ENCODE results near the gene ADCYAP1R1. TPM values are rescaled to one million over a fixed set of nuclear protein-coding genes. Genes with fewer than 3 reads are reported as not detected.

The ADCYAP1R1 gene
- total and polyA plus RNA-seq, 2 of the 8 experiments (the other 6 are each of a cell fraction or from before 2014, with no cell fraction given), result 14.4 to 14.6 TPM

DNA sequence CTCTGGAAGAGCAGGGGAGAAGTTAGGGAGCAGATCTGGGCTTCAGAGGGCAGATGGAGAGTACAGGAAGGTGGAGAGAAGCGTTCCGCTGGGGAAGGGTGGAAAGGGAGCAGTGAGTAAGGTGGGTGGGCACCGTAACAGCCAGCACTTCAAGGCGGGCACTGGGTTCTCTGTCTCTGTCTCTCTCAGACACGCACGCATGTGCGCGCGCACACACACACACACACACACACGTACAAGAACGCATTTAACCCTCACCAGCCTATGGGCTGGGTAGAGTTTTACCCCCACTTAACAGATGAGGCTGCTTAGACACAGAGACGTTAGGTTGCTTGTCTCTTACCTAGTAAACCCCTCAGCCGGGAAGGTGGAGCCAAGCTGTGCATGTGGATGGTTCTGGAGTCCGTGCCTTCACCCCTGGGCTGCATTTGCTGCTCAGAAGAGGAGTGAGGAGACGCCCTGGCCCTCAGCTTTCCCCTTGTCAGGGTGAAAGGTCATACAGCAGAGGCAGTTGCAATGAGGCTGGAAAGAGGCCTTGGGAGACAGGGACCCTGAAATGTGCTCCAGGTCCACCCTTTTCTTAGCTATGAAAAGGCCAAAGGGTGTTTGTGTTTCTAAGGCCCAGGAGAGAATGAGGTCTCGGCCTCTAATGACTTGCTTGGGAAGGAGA lies 16.0 kb downstream of the ADCYAP1R1 start (continued):
- TF ChIP-seq, protein P1, sequence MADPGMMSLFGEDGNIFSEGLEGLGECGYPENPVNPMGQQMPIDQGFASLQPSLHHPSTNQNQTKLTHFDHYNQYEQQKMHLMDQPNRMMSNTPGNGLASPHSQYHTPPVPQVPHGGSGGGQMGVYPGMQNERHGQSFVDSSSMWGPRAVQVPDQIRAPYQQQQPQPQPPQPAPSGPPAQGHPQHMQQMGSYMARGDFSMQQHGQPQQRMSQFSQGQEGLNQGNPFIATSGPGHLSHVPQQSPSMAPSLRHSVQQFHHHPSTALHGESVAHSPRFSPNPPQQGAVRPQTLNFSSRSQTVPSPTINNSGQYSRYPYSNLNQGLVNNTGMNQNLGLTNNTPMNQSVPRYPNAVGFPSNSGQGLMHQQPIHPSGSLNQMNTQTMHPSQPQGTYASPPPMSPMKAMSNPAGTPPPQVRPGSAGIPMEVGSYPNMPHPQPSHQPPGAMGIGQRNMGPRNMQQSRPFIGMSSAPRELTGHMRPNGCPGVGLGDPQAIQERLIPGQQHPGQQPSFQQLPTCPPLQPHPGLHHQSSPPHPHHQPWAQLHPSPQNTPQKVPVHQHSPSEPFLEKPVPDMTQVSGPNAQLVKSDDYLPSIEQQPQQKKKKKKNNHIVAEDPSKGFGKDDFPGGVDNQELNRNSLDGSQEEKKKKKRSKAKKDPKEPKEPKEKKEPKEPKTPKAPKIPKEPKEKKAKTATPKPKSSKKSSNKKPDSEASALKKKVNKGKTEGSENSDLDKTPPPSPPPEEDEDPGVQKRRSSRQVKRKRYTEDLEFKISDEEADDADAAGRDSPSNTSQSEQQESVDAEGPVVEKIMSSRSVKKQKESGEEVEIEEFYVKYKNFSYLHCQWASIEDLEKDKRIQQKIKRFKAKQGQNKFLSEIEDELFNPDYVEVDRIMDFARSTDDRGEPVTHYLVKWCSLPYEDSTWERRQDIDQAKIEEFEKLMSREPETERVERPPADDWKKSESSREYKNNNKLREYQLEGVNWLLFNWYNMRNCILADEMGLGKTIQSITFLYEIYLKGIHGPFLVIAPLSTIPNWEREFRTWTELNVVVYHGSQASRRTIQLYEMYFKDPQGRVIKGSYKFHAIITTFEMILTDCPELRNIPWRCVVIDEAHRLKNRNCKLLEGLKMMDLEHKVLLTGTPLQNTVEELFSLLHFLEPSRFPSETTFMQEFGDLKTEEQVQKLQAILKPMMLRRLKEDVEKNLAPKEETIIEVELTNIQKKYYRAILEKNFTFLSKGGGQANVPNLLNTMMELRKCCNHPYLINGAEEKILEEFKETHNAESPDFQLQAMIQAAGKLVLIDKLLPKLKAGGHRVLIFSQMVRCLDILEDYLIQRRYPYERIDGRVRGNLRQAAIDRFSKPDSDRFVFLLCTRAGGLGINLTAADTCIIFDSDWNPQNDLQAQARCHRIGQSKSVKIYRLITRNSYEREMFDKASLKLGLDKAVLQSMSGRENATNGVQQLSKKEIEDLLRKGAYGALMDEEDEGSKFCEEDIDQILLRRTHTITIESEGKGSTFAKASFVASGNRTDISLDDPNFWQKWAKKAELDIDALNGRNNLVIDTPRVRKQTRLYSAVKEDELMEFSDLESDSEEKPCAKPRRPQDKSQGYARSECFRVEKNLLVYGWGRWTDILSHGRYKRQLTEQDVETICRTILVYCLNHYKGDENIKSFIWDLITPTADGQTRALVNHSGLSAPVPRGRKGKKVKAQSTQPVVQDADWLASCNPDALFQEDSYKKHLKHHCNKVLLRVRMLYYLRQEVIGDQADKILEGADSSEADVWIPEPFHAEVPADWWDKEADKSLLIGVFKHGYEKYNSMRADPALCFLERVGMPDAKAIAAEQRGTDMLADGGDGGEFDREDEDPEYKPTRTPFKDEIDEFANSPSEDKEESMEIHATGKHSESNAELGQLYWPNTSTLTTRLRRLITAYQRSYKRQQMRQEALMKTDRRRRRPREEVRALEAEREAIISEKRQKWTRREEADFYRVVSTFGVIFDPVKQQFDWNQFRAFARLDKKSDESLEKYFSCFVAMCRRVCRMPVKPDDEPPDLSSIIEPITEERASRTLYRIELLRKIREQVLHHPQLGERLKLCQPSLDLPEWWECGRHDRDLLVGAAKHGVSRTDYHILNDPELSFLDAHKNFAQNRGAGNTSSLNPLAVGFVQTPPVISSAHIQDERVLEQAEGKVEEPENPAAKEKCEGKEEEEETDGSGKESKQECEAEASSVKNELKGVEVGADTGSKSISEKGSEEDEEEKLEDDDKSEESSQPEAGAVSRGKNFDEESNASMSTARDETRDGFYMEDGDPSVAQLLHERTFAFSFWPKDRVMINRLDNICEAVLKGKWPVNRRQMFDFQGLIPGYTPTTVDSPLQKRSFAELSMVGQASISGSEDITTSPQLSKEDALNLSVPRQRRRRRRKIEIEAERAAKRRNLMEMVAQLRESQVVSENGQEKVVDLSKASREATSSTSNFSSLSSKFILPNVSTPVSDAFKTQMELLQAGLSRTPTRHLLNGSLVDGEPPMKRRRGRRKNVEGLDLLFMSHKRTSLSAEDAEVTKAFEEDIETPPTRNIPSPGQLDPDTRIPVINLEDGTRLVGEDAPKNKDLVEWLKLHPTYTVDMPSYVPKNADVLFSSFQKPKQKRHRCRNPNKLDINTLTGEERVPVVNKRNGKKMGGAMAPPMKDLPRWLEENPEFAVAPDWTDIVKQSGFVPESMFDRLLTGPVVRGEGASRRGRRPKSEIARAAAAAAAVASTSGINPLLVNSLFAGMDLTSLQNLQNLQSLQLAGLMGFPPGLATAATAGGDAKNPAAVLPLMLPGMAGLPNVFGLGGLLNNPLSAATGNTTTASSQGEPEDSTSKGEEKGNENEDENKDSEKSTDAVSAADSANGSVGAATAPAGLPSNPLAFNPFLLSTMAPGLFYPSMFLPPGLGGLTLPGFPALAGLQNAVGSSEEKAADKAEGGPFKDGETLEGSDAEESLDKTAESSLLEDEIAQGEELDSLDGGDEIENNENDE (IDR thresholded peaks at IDR 0.05; ENCODE audit: insufficient replicate concordance, low read length), result no peak
